DOHH2 (cell line): Measurements from ENCODE around the gene CLDN2.

Source experiments
- H3F3A ChIP-seq: fragments of 200-600 bp; sonication (generic), shearing (Covaris generic); 2 replicates; pipeline ENCODE4 v1.6.0; 2016; ENCODE audit warnings: antibody characterized with exemption, mild to moderate bottlenecking; ENCODE audit not compliant: control insufficient read depth, insufficient read depth
- H3K27ac ChIP-seq: fragments of 200-600 bp; sonication (generic); 2 replicates; pipeline ENCODE4 v1.5.1; 2014; ENCODE audit warnings: low read depth, mild to moderate bottlenecking, low read length, moderate library complexity
- H3K27me3 ChIP-seq: fragments of 200-600 bp; sonication (generic); 2 replicates; pipeline ENCODE4 v1.6.1; 2014; ENCODE audit warnings: mild to moderate bottlenecking, low read length, mixed read lengths; ENCODE audit not compliant: control insufficient read depth
- H3K36me3 ChIP-seq: fragments of 200-600 bp; sonication (generic); 2 replicates; pipeline ENCODE4 v1.6.1; 2014; ENCODE audit warnings: mild to moderate bottlenecking, low read length, moderate library complexity, mixed read lengths; ENCODE audit not compliant: control insufficient read depth
- H3K4me1 ChIP-seq: fragments of 200-600 bp; sonication (generic); 2 replicates; pipeline ENCODE4 v1.6.1; 2014; ENCODE audit warnings: mild to moderate bottlenecking, low read length, mixed read lengths; ENCODE audit not compliant: control insufficient read depth
- H3K4me2 ChIP-seq: fragments of 200-600 bp; sonication (generic); 2 replicates; pipeline ENCODE4 v1.6.0; 2014; ENCODE audit warnings: mild to moderate bottlenecking, low read length, moderate library complexity
- H3K4me3 ChIP-seq: fragments of 200-600 bp; sonication (generic); 2 replicates; pipeline ENCODE4 v1.5.1; 2014; ENCODE audit warnings: mild to moderate bottlenecking, low read length, mixed read lengths
- H3K79me2 ChIP-seq: fragments of 200-600 bp; sonication (generic); 2 replicates; pipeline ENCODE4 v1.6.1; 2014; ENCODE audit warnings: mild to moderate bottlenecking, low read length, mixed read lengths; ENCODE audit not compliant: control insufficient read depth
- H3K9me2 ChIP-seq: fragments of 200-600 bp; sonication (generic); replicated peaks from 2 replicates; pipeline ENCODE4 v1.6.1; 2014; ENCODE audit warnings: mild to moderate bottlenecking, low read length, mixed read lengths; ENCODE audit not compliant: control insufficient read depth
- H3K9me3 ChIP-seq: fragments of 200-600 bp; sonication (generic); 2 replicates; pipeline ENCODE4 v1.6.1; 2014; ENCODE audit warnings: antibody characterized with exemption, low read length, mixed read lengths; ENCODE audit not compliant: control insufficient read depth, insufficient read depth
- H4K20me1 ChIP-seq: fragments of 200-600 bp; sonication (generic); 2 replicates; pipeline ENCODE4 v1.6.0; 2014; ENCODE audit warnings: low read depth, mild to moderate bottlenecking, antibody characterized with exemption, low read length, moderate library complexity; ENCODE audit not compliant: control insufficient read depth, insufficient read depth
- EZH2phosphoT487 ChIP-seq: fragments of 200-600 bp; sonication (generic); IDR thresholded peaks from 2 replicates; pipeline ENCODE4 v1.6.1; 2017; ENCODE audit warnings: borderline replicate concordance, mild to moderate bottlenecking, antibody characterized with exemption, low read length, moderate library complexity, mixed read lengths
- TF ChIP-seq, protein P1 (sequence below): fragments of 200-600 bp; sonication (generic); IDR thresholded peaks from one replicate; pipeline ENCODE4 v1.5.1; 2014; ENCODE audit warnings: antibody characterized with exemption, mild to moderate bottlenecking, low read depth, low read length; ENCODE audit not compliant: poor library complexity, severe bottlenecking

The CLDN2 gene

DNA sequence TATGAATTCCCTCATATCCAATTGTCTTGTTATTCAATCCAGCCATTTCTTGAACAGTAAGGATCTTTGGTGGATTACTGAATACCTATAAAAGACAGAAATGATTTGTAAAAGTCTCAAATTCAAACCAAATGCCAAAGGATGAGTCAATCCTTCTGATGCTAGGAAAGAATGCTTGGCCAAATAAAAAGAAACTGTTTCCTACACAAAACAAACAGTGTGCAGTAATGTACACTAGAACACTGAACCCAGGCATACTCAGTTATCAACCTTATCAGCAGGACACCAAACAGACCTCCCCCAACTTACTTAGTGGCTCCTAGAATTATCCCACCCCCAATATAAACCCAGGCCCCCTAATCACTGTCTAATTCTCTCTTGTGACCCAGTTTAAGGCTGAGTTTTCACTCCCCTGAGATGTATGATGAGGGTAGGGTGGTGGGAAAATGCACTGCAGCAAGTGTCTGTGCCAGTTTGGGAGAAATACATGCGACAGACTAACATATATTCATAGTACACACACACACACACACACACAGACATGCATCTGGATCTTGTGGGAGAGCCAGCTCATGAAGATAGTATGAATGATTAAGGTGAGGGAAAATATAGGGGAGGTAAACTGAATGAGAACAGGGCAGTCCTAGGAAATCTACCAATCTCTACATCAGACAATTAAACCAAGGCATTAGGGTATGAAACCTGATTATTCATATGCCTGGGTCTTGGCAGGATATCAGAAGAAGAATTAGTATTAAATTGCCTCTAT is 35.0 kb downstream of the CLDN2 start:
- H3K4me3 ChIP-seq = no peak overlapping the region
- H4K20me1 ChIP-seq = no peaks in the 10 kb centered on the region
- H3K9me2 ChIP-seq = no peaks in the 10 kb centered on the region
- TF ChIP-seq, protein P1, sequence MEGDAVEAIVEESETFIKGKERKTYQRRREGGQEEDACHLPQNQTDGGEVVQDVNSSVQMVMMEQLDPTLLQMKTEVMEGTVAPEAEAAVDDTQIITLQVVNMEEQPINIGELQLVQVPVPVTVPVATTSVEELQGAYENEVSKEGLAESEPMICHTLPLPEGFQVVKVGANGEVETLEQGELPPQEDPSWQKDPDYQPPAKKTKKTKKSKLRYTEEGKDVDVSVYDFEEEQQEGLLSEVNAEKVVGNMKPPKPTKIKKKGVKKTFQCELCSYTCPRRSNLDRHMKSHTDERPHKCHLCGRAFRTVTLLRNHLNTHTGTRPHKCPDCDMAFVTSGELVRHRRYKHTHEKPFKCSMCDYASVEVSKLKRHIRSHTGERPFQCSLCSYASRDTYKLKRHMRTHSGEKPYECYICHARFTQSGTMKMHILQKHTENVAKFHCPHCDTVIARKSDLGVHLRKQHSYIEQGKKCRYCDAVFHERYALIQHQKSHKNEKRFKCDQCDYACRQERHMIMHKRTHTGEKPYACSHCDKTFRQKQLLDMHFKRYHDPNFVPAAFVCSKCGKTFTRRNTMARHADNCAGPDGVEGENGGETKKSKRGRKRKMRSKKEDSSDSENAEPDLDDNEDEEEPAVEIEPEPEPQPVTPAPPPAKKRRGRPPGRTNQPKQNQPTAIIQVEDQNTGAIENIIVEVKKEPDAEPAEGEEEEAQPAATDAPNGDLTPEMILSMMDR = no peak
- no peak for TF ChIP-seq EZH2phosphoT487
- no peaks in the 10 kb centered on the region for H3K36me3 ChIP-seq
- no peaks in the 10 kb centered on the region for H3K9me3 ChIP-seq
- H3K79me2 ChIP-seq = no peaks in the 10 kb centered on the region
- no peaks in the 10 kb centered on the region for H3F3A ChIP-seq
- H3K4me2 ChIP-seq = no peak overlapping the region
- H3K27me3 ChIP-seq = no peaks in the 10 kb centered on the region
- H3K4me1 ChIP-seq = no peaks in the 10 kb centered on the region
- no peak overlapping the region for H3K27ac ChIP-seq

- Histone ChIP-seq H3K36me3 (no peaks in the 10 kb centered on the region), H3K27ac (no peak overlapping the region), H3F3A (no peaks in the 10 kb centered on the region), H3K4me3 (no peak overlapping the region), H4K20me1 (no peaks in the 10 kb centered on the region), H3K9me3 (no peaks in the 10 kb centered on the region), H3K4me1 (no peaks in the 10 kb centered on the region), H3K27me3 (no peaks in the 10 kb centered on the region), H3K9me2 (no peaks in the 10 kb centered on the region), H3K79me2 (no peaks in the 10 kb centered on the region), H3K4me2 (no peak overlapping the region)
- no peak for TF ChIP-seq EZH2phosphoT487
- TF ChIP-seq, protein P1 = no peak
Observed at GRCh38 chrX:106957856-106958255, 37.7 kb downstream of the CLDN2 start.

DNA sequence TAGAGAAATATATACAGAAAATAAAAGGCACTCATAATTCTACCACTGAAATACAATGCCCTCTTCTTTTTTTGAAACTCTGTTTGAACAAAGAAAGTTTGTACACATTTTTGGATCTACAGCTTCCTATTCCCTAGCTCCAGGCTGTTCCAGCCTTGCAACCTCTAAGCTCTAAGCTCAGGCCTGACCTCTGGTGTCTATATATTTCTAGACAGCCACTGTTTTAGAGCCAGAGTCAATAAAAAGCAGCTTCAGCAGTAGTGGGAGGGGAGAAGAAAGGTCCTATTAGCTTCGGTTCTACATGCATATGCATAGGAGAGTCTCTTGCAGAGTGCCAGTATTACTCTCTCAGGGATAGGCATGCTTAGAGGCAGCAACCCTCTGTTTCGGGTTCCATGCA is 39.7 kb downstream of the CLDN2 start:
- H3K9me3 ChIP-seq = no peaks in the 10 kb centered on the region
- no peak overlapping the region for H3K27ac ChIP-seq
- H3F3A ChIP-seq = no peaks in the 10 kb centered on the region
- H3K9me2 ChIP-seq = no peaks in the 10 kb centered on the region
- H3K79me2 ChIP-seq = no peaks in the 10 kb centered on the region
- no peaks in the 10 kb centered on the region for H3K4me1 ChIP-seq
- no peak for TF ChIP-seq EZH2phosphoT487
- TF ChIP-seq, protein P1 = no peak
- H4K20me1 ChIP-seq = no peaks in the 10 kb centered on the region
- no peak overlapping the region for H3K4me3 ChIP-seq
- H3K36me3 ChIP-seq = no peaks in the 10 kb centered on the region
- H3K27me3 ChIP-seq = no peaks in the 10 kb centered on the region
- no peak overlapping the region for H3K4me2 ChIP-seq
